DOHH2 (cell line): ENCODE results near the gene TMTC2.

Experiments
- EZH2phosphoT487 ChIP-seq: fragments of 200-600 bp; sonication (generic); IDR thresholded peaks from 2 replicates; pipeline ENCODE4 v1.6.1; 2017; ENCODE audit warnings: borderline replicate concordance, mild to moderate bottlenecking, antibody characterized with exemption, low read length, moderate library complexity, mixed read lengths
- TF ChIP-seq, protein P1 (sequence below): fragments of 200-600 bp; sonication (generic); IDR thresholded peaks from one replicate; pipeline ENCODE4 v1.5.1; 2014; ENCODE audit warnings: antibody characterized with exemption, mild to moderate bottlenecking, low read depth, low read length; ENCODE audit not compliant: poor library complexity, severe bottlenecking

DNA sequence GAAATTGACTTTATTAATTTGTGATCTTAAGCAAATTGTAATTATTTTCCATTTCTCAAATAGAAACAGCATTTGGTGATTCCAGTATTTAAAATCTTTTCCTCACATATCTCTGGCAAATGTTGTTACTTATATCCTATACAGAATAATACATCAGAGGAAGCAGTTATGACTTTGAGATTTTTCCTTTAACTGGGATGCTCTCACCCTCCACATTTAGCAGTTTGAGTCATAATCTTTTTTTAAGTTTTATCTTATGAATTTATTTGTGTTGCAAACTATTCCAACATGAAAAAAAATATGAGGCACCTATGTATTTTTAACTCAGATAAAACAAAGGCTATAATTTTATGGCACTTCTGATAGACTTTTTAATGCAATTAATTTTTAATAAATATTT, 311.8 kb downstream of the TMTC2 start:
- TF ChIP-seq, protein P1, sequence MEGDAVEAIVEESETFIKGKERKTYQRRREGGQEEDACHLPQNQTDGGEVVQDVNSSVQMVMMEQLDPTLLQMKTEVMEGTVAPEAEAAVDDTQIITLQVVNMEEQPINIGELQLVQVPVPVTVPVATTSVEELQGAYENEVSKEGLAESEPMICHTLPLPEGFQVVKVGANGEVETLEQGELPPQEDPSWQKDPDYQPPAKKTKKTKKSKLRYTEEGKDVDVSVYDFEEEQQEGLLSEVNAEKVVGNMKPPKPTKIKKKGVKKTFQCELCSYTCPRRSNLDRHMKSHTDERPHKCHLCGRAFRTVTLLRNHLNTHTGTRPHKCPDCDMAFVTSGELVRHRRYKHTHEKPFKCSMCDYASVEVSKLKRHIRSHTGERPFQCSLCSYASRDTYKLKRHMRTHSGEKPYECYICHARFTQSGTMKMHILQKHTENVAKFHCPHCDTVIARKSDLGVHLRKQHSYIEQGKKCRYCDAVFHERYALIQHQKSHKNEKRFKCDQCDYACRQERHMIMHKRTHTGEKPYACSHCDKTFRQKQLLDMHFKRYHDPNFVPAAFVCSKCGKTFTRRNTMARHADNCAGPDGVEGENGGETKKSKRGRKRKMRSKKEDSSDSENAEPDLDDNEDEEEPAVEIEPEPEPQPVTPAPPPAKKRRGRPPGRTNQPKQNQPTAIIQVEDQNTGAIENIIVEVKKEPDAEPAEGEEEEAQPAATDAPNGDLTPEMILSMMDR, result no peak
- TF ChIP-seq EZH2phosphoT487, result no peak
